ENCODE data around the gene NODAL. TPM values are rescaled to one million over a fixed set of nuclear protein-coding genes. Genes with fewer than 3 reads are reported as not detected.

The NODAL gene
- total and polyA plus RNA-seq, 2 of the 4 experiments (the other 2 are of a cell fraction), result not detected

DNA sequence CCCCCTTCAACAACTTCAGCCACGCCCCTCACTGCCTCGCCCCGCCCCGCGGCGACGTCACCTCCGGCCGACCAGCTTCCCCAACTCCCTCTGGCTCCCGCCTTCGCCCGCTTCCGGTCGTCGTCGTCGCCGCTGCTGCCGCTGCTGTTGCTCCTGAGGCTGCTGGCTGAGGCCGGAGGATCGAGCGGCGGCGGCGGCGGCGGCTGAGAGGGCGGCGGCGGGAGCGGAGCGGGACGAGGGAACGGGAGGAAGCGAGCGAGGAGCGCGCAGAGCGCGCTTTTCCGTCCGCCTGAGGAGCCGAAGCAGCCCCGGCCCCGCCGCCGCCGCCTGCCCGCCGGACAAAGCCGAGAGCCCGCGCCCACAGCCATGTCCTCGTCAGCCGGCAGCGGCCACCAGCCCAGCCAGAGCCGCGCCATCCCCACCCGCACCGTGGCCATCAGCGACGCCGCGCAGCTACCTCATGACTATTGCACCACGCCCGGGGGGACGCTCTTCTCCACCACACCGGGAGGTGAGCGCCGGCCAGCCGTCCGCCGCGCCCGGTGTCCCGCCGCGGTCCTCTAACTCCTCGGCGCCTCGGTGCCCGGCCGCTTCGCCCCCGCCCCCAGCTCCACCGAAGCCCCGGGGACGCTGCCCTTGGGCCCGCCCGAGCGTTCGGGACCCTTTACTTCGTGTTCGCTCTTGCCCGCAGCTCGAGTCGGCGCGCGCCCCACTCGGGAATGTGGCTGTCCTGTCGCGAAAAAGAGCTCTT lies 37.3 kb downstream of the NODAL start, which contains the start of gene EIF4EBP2:
EIF4EBP2 (plus strand) TSS at position 110 of the 751 bp plus-strand sequence; CDS start at position 367, 257 bp downstream.
- POLR2A ChIA-PET (ENCODE audit: unreplicated experiment), result interaction anchor here (0.6 to 1.0 kb wide), 5 partner anchors 14 to 429 kb away, joined by 3 to 5 read pairs (median 4); no protein-coding TSS in a partner anchor
- Histone ChIP-seq H3K27ac (ENCODE audit: insufficient read depth, low read length) (peak within 1 kb of the TSS; percentile 73), H2BK5ac (ENCODE audit: low read depth, low read length, poor library complexity, severe bottlenecking) (peak within 1 kb of the TSS; percentile 61)

More for the DNA sequence above, 37.3 kb downstream of the NODAL start, which contains the start of gene EIF4EBP2:
- CTCF ChIA-PET, result interaction anchor here (1.5 kb wide), 1 partner anchor 258 kb away, joined by 3 read pairs; the partner anchor contains the start of gene TYSND1
- 0% methylated on average over 56 of the region's 103 CpGs; no CpG with 5 or more reads in 1 of the 2 experiments for WGBS, 2 experiments (ENCODE audit: extremely low coverage in 2 of 2, insufficient read length in 1 of 2)
- Histone ChIP-seq H2AK5ac (ENCODE audit: low read depth, low read length) (peak within 1 kb of the TSS; percentile 60), H3K4ac (ENCODE audit: low read depth, low read length) (peak within 1 kb of the TSS; percentile 80), H3K14ac (replicated peaks; ENCODE audit: low read depth, low read length) (peak within 1 kb of the TSS; percentile 98), H3K4me1 (ENCODE audit: control insufficient read depth, insufficient read depth, low read length) (no peaks in the 10 kb centered on the region), H4K91ac (ENCODE audit: insufficient read depth, low read depth, low read length) (peak within 1 kb of the TSS; percentile 80), H3K4me2 (ENCODE audit: low read depth, low read length) (peak within 1 kb of the TSS; percentile 90), H3K18ac (ENCODE audit: low read depth, low read length) (peak within 1 kb of the TSS; percentile 7; the same call in 1 of the 2 replicates), H2BK120ac (ENCODE audit: low read depth, low read length) (0 out of 2 replicates have a peak within 1 kb of the TSS, but pooled peaks have one; percentile 1), H3K56ac (ENCODE audit: extremely low read depth, insufficient read depth, low read length) (peak within 1 kb of the TSS; percentile 77), H3K23ac (ENCODE audit: low read depth, low read length) (peak within 1 kb of the TSS; percentile 96), H3K9me3 (ENCODE audit: control insufficient read depth, insufficient read depth, low read length) (no peaks in the 10 kb centered on the region), H3K9ac (ENCODE audit: low read depth, low read length) (peak within 1 kb of the TSS; percentile 83), H2AK9ac (replicated peaks; ENCODE audit: low read depth, low read length, poor library complexity) (peak within 1 kb of the TSS; percentile 87), H3K9me1 (ENCODE audit: insufficient read depth, low read length) (no peaks in the 10 kb centered on the region), H3K4me3 (ENCODE audit: insufficient read depth, low read depth, low read length) (peak within 1 kb of the TSS; percentile 81), H4K5ac (ENCODE audit: low read depth, low read length) (peak within 1 kb of the TSS; percentile 14; the same call in 1 of the 2 replicates), H3K36me3 (ENCODE audit: control insufficient read depth, insufficient read depth, low read length) (no peaks in the 10 kb centered on the region), H4K20me1 (ENCODE audit: insufficient read depth, low read length) (peaks cover 35% of the 10 kb centered on the region), H2BK15ac (ENCODE audit: low read depth, low read length) (no peak within 1 kb of the TSS), H3K27me3 (ENCODE audit: control insufficient read depth, insufficient read depth, low read length) (no peaks in the 10 kb centered on the region), H2BK20ac (ENCODE audit: low read depth, low read length) (no peak within 1 kb of the TSS), H4K8ac (ENCODE audit: low read depth in 2 of 2, low read length in 2 of 2) (peak within 1 kb of the TSS in 1 of 2 experiments; percentile 56; a peak in 2 of 4 replicates), H3K79me1 (ENCODE audit: low read depth in 1 of 2, low read length in 2 of 2) (peaks cover 3 to 25% of the 10 kb centered on the region in 2 experiments; a peak in 3 of 4 replicates), H2AFZ (replicated peaks; ENCODE audit: low read length, poor library complexity) (peak within 1 kb of the TSS; percentile 80)
- TF ChIP-seq SMC3 (IDR thresholded peaks at IDR 0.05; ENCODE audit: low read depth, low read length) (no peak), RCOR1 (IDR thresholded peaks at IDR 0.05; ENCODE audit: insufficient replicate concordance, low read length) (no peak), CEBPB (IDR thresholded peaks at IDR 0.05; ENCODE audit: low read depth, low read length) (peak; percentile 52), POLR2A (IDR thresholded peaks at IDR 0.05; ENCODE audit: low read depth, low read length) (peak; percentile 91), MAZ (IDR thresholded peaks at IDR 0.05; ENCODE audit: borderline replicate concordance, low read depth, low read length) (peak; percentile 87)
- ATAC-seq (ENCODE audit: low read depth) (peak; percentile 86), DNase-seq (peak; percentile 93)
- in situ Hi-C loops (cut with MboI; ENCODE audit: low sequenced_read_pairs), result no loop called here
- no TSS peak for BruUV-seq (replicated peaks)
- intact Hi-C loops (cut with micrococcal nuclease), result loop anchor here (1.0 kb wide), 1 partner anchor 22 kb away; the partner anchor contains the start of gene LRRC20
- dilution Hi-C loops (cut with HindIII; ENCODE audit: low sequenced_read_pairs, unreplicated experiment), result no loop called here

All from IMR-90 (cell line).